Ovary (tissue), 9 donors: ENCODE results near the gene HEBP1. TPM values are rescaled to one million over a fixed set of nuclear protein-coding genes. Genes with fewer than 3 reads are reported as not detected.

Source experiments
- DNase-seq, 5 donors: peaks; one replicate each; pipeline ENCODE4 v3.0.0-alpha.2; 2019 to 2020
- H3K27ac ChIP-seq, 2 donors: fragments of 200-600 bp; one replicate each; pipeline versions ENCODE4 v1.5.1 to v1.8.0; 2019 to 2022
- H3K27me3 ChIP-seq: fragments of 200-600 bp; one replicate; pipeline ENCODE4 v1.8.0; 2022
- H3K36me3 ChIP-seq: fragments of 200-600 bp; sonication (generic); one replicate; pipeline ENCODE4 v1.5.1; 2019
- H3K4me1 ChIP-seq: one replicate; pipeline ENCODE4 v1.8.1; 2013; ENCODE audit warnings: mild to moderate bottlenecking, moderate library complexity; ENCODE audit not compliant: insufficient read depth
- H3K4me3 ChIP-seq: fragments of 200-600 bp; sonication (generic); one replicate; pipeline ENCODE4 v1.5.1; 2017
- H3K9me3 ChIP-seq, 2 donors: fragments of 200-600 bp in 1 of 2; sonication (generic) in 1 of 2; one replicate each; pipeline versions ENCODE4 v1.5.1 to v1.8.1; 2013 to 2019; ENCODE audit warnings: mild to moderate bottlenecking in 1 of 2, moderate library complexity in 1 of 2
- EP300 ChIP-seq: sonication (generic); formaldehyde crosslinking; IDR thresholded peaks from one replicate; pipeline ENCODE4 v1.6.1; 2017; ENCODE audit warnings: antibody characterized with exemption
- POLR2A ChIP-seq: fragments of 450-650 bp; IDR thresholded peaks from one replicate; pipeline ENCODE4 v1.6.1; 2017; ENCODE audit warnings: antibody characterized with exemption, mild to moderate bottlenecking, moderate library complexity
- WGBS, 3 donors: extraction: QIAGEN DNeasy Blood & Tissue Kit in 1 of 3; methylation state at CpG; one replicate each; pipeline versions ENCODE4 v1.1.5 to v1.1.7; 2013 to 2017; 5-methylcytosine and 5-hydroxymethylcytosine counted together
- intact Hi-C, 4 donors: fragments of 100-400 bp; cut with DNase I; formaldehyde crosslinking; loops; one replicate each; pipeline versions ENCODE4 v1.11.0 to v1.15.1; 2022 to 2023
- polyA plus RNA-seq, 2 donors: library from polyadenylated mRNA; stranded (reverse); fragments of 200-250 nt in 1 of 2; fragments of 350-450 nt in 1 of 2; fragmentation: Illumina TruSeq in 1 of 2; extraction: RNeasy Lipid Tissue Mini Kit (QIAGEN cat#74804) in 1 of 2; gene quantifications; one replicate each; pipeline ENCODE4 v1.2.3, GENCODE V29; 2013 to 2014
- total RNA-seq, 7 donors: library from RNA; depleted of rRNA in 2 of 7; stranded (reverse); fragments of >200 nt in 2 of 7; fragmentation: NEBNext Ultra II Directional in 3 of 7; extraction: Animal tissue kit (Norgen Biotek cat#: 25700) in 3 of 7; gene quantifications; one replicate each; pipeline versions ENCODE4 v1.1.0 to v1.2.4, GENCODE V29; 2016 to 2023
- TF ChIP-seq, protein P1 (sequence below), 3 donors: fragments of 450-650 bp in 2 of 3; fragments of 200-600 bp in 1 of 3; IDR thresholded peaks; one replicate each; pipeline versions ENCODE4 v1.5.1 to v1.8.0; 2016 to 2022; ENCODE audit warnings: antibody characterized with exemption in 3 of 3, mild to moderate bottlenecking in 1 of 3
- donor health status: DM: no; HTN: no; CAD: no; lungs with moderate emphysema.
- donor health status: DM: no; HTN: no; CAD: no.
- donor health status: Bipolar disorder and iron deficiency.
- donor health status: DM: yes; HTN: yes; CAD: no.
- donor health status: DM: no; HTN: no; CAD: no.
- donor health status: DM: yes; HTN: yes; CAD: no.

The HEBP1 gene
- total and polyA plus RNA-seq, 9 donors: 31.6 to 150 (median 85.4) TPM

DNA sequence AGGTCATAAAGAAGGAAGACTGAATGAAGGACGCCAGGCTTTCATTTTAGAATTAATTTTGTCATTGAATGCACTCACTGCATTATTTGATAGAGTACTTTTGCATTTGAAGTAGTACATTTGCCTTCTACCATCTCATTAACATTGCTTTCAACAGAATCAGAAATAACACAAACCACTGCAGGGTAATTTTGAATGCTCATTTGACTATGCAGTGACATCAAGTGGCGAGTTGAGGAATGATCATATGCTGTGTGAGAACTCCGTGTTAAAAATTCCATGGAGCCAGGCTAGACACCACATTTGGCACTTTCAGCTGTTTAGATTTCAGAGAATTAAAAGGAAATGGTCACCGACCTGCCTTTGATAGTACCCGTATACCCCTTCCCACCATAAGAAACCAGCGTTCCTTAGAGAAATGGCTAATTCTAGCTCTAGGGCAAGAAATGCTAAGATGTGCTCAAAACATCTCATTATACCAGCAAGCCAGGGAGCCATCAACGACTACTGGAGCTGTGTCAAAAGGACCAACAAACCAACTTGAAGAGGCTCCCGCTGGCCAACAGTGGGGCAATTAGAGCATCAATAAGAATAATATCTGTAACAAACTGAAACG lies 16.5 kb downstream of the HEBP1 start:
- 54 to 57% (median 56%) methylated on average over 9 of the region's 9 CpGs for WGBS, 3 donors
- H3K36me3 ChIP-seq: no peaks in the 10 kb centered on the region
- peaks cover 8% of the 10 kb centered on the region for H3K4me1 ChIP-seq
- DNase-seq: peak in 1 of 5 donors; percentile 57
- no peak overlapping the region for H3K4me3 ChIP-seq
- H3K27ac ChIP-seq: no peak overlapping the region
- intact Hi-C loops: loop anchor here (5.0 to 10.0 kb wide), 4 partner anchors 66 to 149 kb away; no protein-coding TSS in a partner anchor
- TF ChIP-seq, protein P1, sequence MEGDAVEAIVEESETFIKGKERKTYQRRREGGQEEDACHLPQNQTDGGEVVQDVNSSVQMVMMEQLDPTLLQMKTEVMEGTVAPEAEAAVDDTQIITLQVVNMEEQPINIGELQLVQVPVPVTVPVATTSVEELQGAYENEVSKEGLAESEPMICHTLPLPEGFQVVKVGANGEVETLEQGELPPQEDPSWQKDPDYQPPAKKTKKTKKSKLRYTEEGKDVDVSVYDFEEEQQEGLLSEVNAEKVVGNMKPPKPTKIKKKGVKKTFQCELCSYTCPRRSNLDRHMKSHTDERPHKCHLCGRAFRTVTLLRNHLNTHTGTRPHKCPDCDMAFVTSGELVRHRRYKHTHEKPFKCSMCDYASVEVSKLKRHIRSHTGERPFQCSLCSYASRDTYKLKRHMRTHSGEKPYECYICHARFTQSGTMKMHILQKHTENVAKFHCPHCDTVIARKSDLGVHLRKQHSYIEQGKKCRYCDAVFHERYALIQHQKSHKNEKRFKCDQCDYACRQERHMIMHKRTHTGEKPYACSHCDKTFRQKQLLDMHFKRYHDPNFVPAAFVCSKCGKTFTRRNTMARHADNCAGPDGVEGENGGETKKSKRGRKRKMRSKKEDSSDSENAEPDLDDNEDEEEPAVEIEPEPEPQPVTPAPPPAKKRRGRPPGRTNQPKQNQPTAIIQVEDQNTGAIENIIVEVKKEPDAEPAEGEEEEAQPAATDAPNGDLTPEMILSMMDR (IDR thresholded peaks at IDR 0.05): peak in 2 of 3 donors; percentile 63 to 68
- TF ChIP-seq POLR2A: no peak
- H3K27me3 ChIP-seq: no peaks in the 10 kb centered on the region
- H3K9me3 ChIP-seq: no peaks in the 10 kb centered on the region

DNA sequence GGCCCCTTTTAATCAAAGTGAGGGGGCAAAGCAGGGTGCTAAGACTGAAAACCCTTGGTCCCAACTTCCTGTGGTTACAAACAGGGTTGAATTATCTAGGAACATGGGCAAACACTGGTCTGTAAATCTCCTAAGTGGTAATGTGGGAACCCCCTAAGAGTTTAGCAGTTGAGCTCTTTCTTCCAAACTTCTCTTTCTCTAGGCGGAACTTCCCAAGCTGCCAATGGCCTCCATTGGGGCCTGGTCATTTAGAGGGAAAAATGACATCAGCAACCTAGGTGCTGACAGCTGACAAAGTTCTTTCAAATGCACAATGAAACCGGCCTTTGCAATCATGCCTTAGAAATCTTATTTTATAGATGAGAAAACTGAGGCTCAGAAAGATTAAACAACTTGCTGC lies 17.7 kb downstream of the HEBP1 start:
- H3K27me3 ChIP-seq: no peaks in the 10 kb centered on the region
- no peak for DNase-seq
- intact Hi-C loops: loop anchor here (5.0 to 10.0 kb wide), 4 partner anchors 65 to 148 kb away; no protein-coding TSS in a partner anchor
- TF ChIP-seq, protein P1 (IDR thresholded peaks at IDR 0.05): no peak
- TF ChIP-seq EP300 (no peak), POLR2A (no peak)
- H3K4me1 ChIP-seq: peaks cover 8% of the 10 kb centered on the region
- H3K36me3 ChIP-seq: no peaks in the 10 kb centered on the region
- no peak overlapping the region for H3K27ac ChIP-seq
- 89 to 98% (median 90%) methylated on average over 2 of the region's 2 CpGs for WGBS, 3 donors
- H3K4me3 ChIP-seq: no peak overlapping the region
- H3K9me3 ChIP-seq: no peaks in the 10 kb centered on the region

DNA sequence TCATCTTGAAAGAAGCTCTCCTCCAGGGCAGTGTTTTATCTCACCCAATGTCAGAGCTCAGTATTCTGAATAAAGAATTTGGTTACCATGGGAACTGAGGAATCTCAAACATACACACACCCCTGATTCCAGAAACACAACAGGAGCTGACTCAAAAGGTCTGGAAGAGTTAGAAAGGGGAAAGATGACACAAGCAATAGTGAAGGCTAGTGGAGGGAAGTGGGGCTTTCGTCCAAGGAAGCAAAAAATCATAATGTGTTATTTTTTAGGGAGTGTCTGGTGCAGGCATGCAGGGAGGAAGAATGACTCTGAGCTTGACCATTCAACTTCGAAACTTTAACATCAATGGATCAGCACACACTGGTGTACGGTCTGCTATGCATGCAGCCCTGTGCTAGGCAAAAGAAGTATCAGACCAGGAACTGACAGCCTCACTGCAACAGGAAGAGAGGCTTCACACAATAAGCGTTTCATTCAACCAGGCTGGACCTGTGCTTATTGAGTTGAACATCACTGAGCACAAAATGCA lies 20.3 kb downstream of the HEBP1 start:
- no peaks in the 10 kb centered on the region for H3K27me3 ChIP-seq
- no peaks in the 10 kb centered on the region for H3K36me3 ChIP-seq
- TF ChIP-seq EP300 (no peak), POLR2A (no peak)
- TF ChIP-seq, protein P1 (IDR thresholded peaks at IDR 0.05): no peak
- intact Hi-C loops: loop anchor here (5.0 to 10.0 kb wide), 4 partner anchors 62 to 145 kb away; no protein-coding TSS in a partner anchor
- peak overlapping the region in 1 of 2 donors; percentile 63 for H3K27ac ChIP-seq
- H3K9me3 ChIP-seq: no peaks in the 10 kb centered on the region
- no peak overlapping the region for H3K4me3 ChIP-seq
- 6 to 11% (median 7%) methylated on average over 4 of the region's 4 CpGs for WGBS, 3 donors
- peak in 3 of 5 donors; percentile 28 to 66 (median 37) for DNase-seq
- peaks cover 8% of the 10 kb centered on the region for H3K4me1 ChIP-seq

DNA sequence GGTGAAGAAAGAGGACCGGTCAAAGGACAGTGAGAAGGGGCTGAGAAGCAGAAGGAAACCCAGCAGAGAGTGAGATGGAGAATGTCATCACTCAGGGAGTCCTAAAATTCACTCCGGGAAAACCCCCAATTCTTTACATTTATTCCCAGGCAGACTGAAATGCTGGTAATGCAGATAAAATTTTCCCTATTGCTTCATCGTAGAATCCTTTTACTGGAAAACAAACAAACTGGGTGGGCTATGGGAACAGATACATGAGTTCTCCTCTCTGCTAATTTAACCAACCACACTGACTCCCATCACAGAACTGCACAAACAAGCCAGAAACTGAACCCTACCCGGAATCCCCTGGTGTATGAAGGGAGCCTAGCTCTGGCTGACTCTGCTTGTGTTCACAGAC lies 20.9 kb downstream of the HEBP1 start:
- Histone ChIP-seq H3K36me3 (no peaks in the 10 kb centered on the region), H3K9me3 (no peaks in the 10 kb centered on the region), H3K4me1 (peaks cover 8% of the 10 kb centered on the region), H3K27me3 (no peaks in the 10 kb centered on the region), H3K4me3 (no peak overlapping the region), H3K27ac (peak overlapping the region in 1 of 2 donors; percentile 63)
- no peak for TF ChIP-seq EP300
- TF ChIP-seq, protein P1 (IDR thresholded peaks at IDR 0.05): no peak
- TF ChIP-seq POLR2A: no peak
- intact Hi-C loops: no loop called here
- 39 to 49% (median 41%) methylated on average over 4 of the region's 4 CpGs for WGBS, 3 donors
- DNase-seq: no peak
